ENCODE data around the gene STH.

STH gene

DNA sequence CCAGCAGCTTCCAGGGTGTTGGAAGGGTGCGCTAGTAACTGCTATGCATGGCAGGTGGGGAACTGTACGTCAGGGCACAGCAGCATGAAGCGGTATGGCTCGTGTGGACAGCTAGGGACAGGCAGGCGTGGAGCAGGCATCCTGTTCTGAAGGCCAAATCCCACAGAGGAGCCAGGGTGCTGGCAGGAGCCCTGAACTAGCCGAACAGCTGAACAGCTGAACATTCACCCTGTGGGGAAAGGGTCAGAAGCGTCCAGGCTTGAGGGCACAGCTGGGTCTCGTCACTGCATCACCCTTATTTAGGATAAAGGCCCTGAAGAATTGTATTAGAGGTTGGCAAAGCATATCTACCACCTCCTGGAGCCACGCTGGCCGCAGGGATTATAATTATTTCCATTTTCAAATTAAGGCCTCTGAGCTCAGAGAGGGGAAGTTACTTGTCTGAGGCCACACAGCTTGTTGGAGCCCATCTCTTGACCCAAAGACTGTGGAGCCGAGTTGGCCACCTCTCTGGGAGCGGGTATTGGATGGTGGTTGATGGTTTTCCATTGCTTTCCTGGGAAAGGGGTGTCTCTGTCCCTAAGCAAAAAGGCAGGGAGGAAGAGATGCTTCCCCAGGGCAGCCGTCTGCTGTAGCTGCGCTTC is 3.3 kb upstream of the STH start:
- no peaks in the 10 kb centered on the region for H3F3A ChIP-seq (ENCODE audit: insufficient read depth, low read length)
- no peaks in the 10 kb centered on the region for H3K9me2 ChIP-seq (replicated peaks; ENCODE audit: insufficient read depth, low read length)
- no peak overlapping the region for H2AFZ ChIP-seq (ENCODE audit: low read length)
- H3K27me3 ChIP-seq (replicated peaks; ENCODE audit: insufficient read depth, low read length): no peaks in the 10 kb centered on the region
- H3K36me3 ChIP-seq (replicated peaks; ENCODE audit: insufficient read depth, low read length): no peaks in the 10 kb centered on the region
- no peak overlapping the region for H3K4me2 ChIP-seq (ENCODE audit: low read depth, low read length)
- H4K20me1 ChIP-seq (ENCODE audit: insufficient read depth, low read length): no peaks in the 10 kb centered on the region
- no peaks in the 10 kb centered on the region for H3K4me1 ChIP-seq (ENCODE audit: low read length)
- DNase-seq: no peak
- H3K9ac ChIP-seq (ENCODE audit: low read length): no peak overlapping the region
- H3K4me3 ChIP-seq (ENCODE audit: low read length): no peak overlapping the region
- TF ChIP-seq EZH2 (optimal IDR thresholded peaks at IDR 0.05; ENCODE audit: low read depth, low read length) (no peak), EZH2phosphoT487 (IDR thresholded peaks at IDR 0.05; ENCODE audit: low read length) (no peak)
- TF ChIP-seq, protein P1, sequence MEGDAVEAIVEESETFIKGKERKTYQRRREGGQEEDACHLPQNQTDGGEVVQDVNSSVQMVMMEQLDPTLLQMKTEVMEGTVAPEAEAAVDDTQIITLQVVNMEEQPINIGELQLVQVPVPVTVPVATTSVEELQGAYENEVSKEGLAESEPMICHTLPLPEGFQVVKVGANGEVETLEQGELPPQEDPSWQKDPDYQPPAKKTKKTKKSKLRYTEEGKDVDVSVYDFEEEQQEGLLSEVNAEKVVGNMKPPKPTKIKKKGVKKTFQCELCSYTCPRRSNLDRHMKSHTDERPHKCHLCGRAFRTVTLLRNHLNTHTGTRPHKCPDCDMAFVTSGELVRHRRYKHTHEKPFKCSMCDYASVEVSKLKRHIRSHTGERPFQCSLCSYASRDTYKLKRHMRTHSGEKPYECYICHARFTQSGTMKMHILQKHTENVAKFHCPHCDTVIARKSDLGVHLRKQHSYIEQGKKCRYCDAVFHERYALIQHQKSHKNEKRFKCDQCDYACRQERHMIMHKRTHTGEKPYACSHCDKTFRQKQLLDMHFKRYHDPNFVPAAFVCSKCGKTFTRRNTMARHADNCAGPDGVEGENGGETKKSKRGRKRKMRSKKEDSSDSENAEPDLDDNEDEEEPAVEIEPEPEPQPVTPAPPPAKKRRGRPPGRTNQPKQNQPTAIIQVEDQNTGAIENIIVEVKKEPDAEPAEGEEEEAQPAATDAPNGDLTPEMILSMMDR (IDR thresholded peaks at IDR 0.05; ENCODE audit: low read length): no peak
- no peak overlapping the region for H3K27ac ChIP-seq (ENCODE audit: low read length)
- H3K9me3 ChIP-seq (replicated peaks; ENCODE audit: insufficient read depth, low read length): no peaks in the 10 kb centered on the region
- no peaks in the 10 kb centered on the region for H3K79me2 ChIP-seq (ENCODE audit: low read length)

DNA sequence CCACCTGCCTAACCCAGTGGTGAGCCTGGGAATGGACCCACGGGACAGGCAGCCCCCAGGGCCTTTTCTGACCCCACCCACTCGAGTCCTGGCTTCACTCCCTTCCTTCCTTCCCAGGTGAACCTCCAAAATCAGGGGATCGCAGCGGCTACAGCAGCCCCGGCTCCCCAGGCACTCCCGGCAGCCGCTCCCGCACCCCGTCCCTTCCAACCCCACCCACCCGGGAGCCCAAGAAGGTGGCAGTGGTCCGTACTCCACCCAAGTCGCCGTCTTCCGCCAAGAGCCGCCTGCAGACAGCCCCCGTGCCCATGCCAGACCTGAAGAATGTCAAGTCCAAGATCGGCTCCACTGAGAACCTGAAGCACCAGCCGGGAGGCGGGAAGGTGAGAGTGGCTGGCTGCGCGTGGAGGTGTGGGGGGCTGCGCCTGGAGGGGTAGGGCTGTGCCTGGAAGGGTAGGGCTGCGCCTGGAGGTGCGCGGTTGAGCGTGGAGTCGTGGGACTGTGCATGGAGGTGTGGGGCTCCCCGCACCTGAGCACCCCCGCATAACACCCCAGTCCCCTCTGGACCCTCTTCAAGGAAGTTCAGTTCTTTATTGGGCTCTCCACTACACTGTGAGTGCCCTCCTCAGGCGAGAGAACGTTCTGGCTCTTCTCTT is 2.6 kb upstream of the STH start:
- H3K4me3 ChIP-seq (ENCODE audit: low read length): no peak overlapping the region
- no peak overlapping the region for H3K27ac ChIP-seq (ENCODE audit: low read length)
- H3K79me2 ChIP-seq (ENCODE audit: low read length): no peaks in the 10 kb centered on the region
- no peaks in the 10 kb centered on the region for H3F3A ChIP-seq (ENCODE audit: insufficient read depth, low read length)
- H3K36me3 ChIP-seq (replicated peaks; ENCODE audit: insufficient read depth, low read length): no peaks in the 10 kb centered on the region
- H3K9me2 ChIP-seq (replicated peaks; ENCODE audit: insufficient read depth, low read length): no peaks in the 10 kb centered on the region
- no peaks in the 10 kb centered on the region for H3K27me3 ChIP-seq (replicated peaks; ENCODE audit: insufficient read depth, low read length)
- no peaks in the 10 kb centered on the region for H3K4me1 ChIP-seq (ENCODE audit: low read length)
- H3K9me3 ChIP-seq (replicated peaks; ENCODE audit: insufficient read depth, low read length): no peaks in the 10 kb centered on the region
- H4K20me1 ChIP-seq (ENCODE audit: insufficient read depth, low read length): no peaks in the 10 kb centered on the region
- no peak overlapping the region for H3K9ac ChIP-seq (ENCODE audit: low read length)
- TF ChIP-seq EZH2phosphoT487 (IDR thresholded peaks at IDR 0.05; ENCODE audit: low read length) (no peak), EZH2 (optimal IDR thresholded peaks at IDR 0.05; ENCODE audit: low read depth, low read length) (no peak)
- TF ChIP-seq, protein P1 (IDR thresholded peaks at IDR 0.05; ENCODE audit: low read length): no peak
- no peak overlapping the region for H3K4me2 ChIP-seq (ENCODE audit: low read depth, low read length)
- H2AFZ ChIP-seq (ENCODE audit: low read length): no peak overlapping the region
- DNase-seq: no peak

DNA sequence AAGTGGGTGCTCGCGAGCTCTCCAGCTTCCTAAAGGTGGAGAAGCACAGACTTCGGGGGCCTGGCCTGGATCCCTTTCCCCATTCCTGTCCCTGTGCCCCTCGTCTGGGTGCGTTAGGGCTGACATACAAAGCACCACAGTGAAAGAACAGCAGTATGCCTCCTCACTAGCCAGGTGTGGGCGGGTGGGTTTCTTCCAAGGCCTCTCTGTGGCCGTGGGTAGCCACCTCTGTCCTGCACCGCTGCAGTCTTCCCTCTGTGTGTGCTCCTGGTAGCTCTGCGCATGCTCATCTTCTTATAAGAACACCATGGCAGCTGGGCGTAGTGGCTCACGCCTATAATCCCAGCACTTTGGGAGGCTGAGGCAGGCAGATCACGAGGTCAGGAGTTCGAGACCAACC is 1.9 kb upstream of the STH start:
- no peak overlapping the region for H3K9ac ChIP-seq (ENCODE audit: low read length)
- TF ChIP-seq, protein P1 (IDR thresholded peaks at IDR 0.05; ENCODE audit: low read length): no peak
- no peak for TF ChIP-seq EZH2phosphoT487 (IDR thresholded peaks at IDR 0.05; ENCODE audit: low read length)
- TF ChIP-seq EZH2 (optimal IDR thresholded peaks at IDR 0.05; ENCODE audit: low read depth, low read length): no peak
- H3K9me2 ChIP-seq (replicated peaks; ENCODE audit: insufficient read depth, low read length): no peaks in the 10 kb centered on the region
- no peak overlapping the region for H2AFZ ChIP-seq (ENCODE audit: low read length)
- H3K9me3 ChIP-seq (replicated peaks; ENCODE audit: insufficient read depth, low read length): no peaks in the 10 kb centered on the region
- DNase-seq: no peak
- H3K79me2 ChIP-seq (ENCODE audit: low read length): no peaks in the 10 kb centered on the region
- no peaks in the 10 kb centered on the region for H3K4me1 ChIP-seq (ENCODE audit: low read length)
- no peak overlapping the region for H3K4me2 ChIP-seq (ENCODE audit: low read depth, low read length)
- H3K27me3 ChIP-seq (replicated peaks; ENCODE audit: insufficient read depth, low read length): no peaks in the 10 kb centered on the region
- no peaks in the 10 kb centered on the region for H4K20me1 ChIP-seq (ENCODE audit: insufficient read depth, low read length)
- no peak overlapping the region for H3K27ac ChIP-seq (ENCODE audit: low read length)
- H3K36me3 ChIP-seq (replicated peaks; ENCODE audit: insufficient read depth, low read length): no peaks in the 10 kb centered on the region
- no peak overlapping the region for H3K4me3 ChIP-seq (ENCODE audit: low read length)
- H3F3A ChIP-seq (ENCODE audit: insufficient read depth, low read length): no peaks in the 10 kb centered on the region
